ENCODE results near the gene C12orf43.

C12orf43 gene

GRCh38 chr12:120990487-120991055 lies 25.7 kb downstream of the C12orf43 start:
- Histone ChIP-seq H3K4me1 (ENCODE audit: control insufficient read depth, insufficient read depth, low read length, poor library complexity, severe bottlenecking) (no peaks in the 10 kb centered on the region), H3K27ac (ENCODE audit: insufficient read depth, low read length, poor library complexity, severe bottlenecking) (no peak overlapping the region), H3K9me3 (ENCODE audit: control insufficient read depth, low read length) (no peaks in the 10 kb centered on the region), H3K36me3 (ENCODE audit: control insufficient read depth, insufficient read depth, low read length) (no peaks in the 10 kb centered on the region), H3K4me3 (ENCODE audit: insufficient read depth, low read depth, low read length, poor library complexity, severe bottlenecking) (no peak overlapping the region), H3K27me3 (replicated peaks; ENCODE audit: control insufficient read depth, insufficient read depth, low read length, poor library complexity, severe bottlenecking) (no peaks in the 10 kb centered on the region)
- no peak for DNase-seq

- H3K27me3 ChIP-seq (replicated peaks; ENCODE audit: control insufficient read depth, insufficient read depth, low read length, poor library complexity, severe bottlenecking), result no peaks in the 10 kb centered on the region
Observed at GRCh38 chr12:120989687-120990086, 26.6 kb downstream of the C12orf43 start.

GRCh38 chr12:120988658-120989057 lies 27.6 kb downstream of the C12orf43 start:
- H3K9me3 ChIP-seq (ENCODE audit: control insufficient read depth, low read length), result no peaks in the 10 kb centered on the region
- no peaks in the 10 kb centered on the region for H3K4me1 ChIP-seq (ENCODE audit: control insufficient read depth, insufficient read depth, low read length, poor library complexity, severe bottlenecking)
- DNase-seq, result no peak
- no peak overlapping the region for H3K27ac ChIP-seq (ENCODE audit: insufficient read depth, low read length, poor library complexity, severe bottlenecking)
- H3K4me3 ChIP-seq (ENCODE audit: insufficient read depth, low read depth, low read length, poor library complexity, severe bottlenecking), result no peak overlapping the region
- no peaks in the 10 kb centered on the region for H3K27me3 ChIP-seq (replicated peaks; ENCODE audit: control insufficient read depth, insufficient read depth, low read length, poor library complexity, severe bottlenecking)
- no peaks in the 10 kb centered on the region for H3K36me3 ChIP-seq (ENCODE audit: control insufficient read depth, insufficient read depth, low read length)

More at GRCh38 chr12:120989687-120990086, 26.6 kb downstream of the C12orf43 start:
- no peaks in the 10 kb centered on the region for H3K4me1 ChIP-seq (ENCODE audit: control insufficient read depth, insufficient read depth, low read length, poor library complexity, severe bottlenecking)
- no peaks in the 10 kb centered on the region for H3K36me3 ChIP-seq (ENCODE audit: control insufficient read depth, insufficient read depth, low read length)
- no peak for DNase-seq
- no peak overlapping the region for H3K27ac ChIP-seq (ENCODE audit: insufficient read depth, low read length, poor library complexity, severe bottlenecking)
- no peak overlapping the region for H3K4me3 ChIP-seq (ENCODE audit: insufficient read depth, low read depth, low read length, poor library complexity, severe bottlenecking)
- H3K9me3 ChIP-seq (ENCODE audit: control insufficient read depth, low read length), result no peaks in the 10 kb centered on the region

- H3K4me3 ChIP-seq (ENCODE audit: insufficient read depth, low read depth, low read length, poor library complexity, severe bottlenecking), result no peak overlapping the region
- no peaks in the 10 kb centered on the region for H3K9me3 ChIP-seq (ENCODE audit: control insufficient read depth, low read length)
- DNase-seq, result no peak
- no peaks in the 10 kb centered on the region for H3K27me3 ChIP-seq (replicated peaks; ENCODE audit: control insufficient read depth, insufficient read depth, low read length, poor library complexity, severe bottlenecking)
- H3K4me1 ChIP-seq (ENCODE audit: control insufficient read depth, insufficient read depth, low read length, poor library complexity, severe bottlenecking), result no peaks in the 10 kb centered on the region
- H3K36me3 ChIP-seq (ENCODE audit: control insufficient read depth, insufficient read depth, low read length), result no peaks in the 10 kb centered on the region
- no peak overlapping the region for H3K27ac ChIP-seq (ENCODE audit: insufficient read depth, low read length, poor library complexity, severe bottlenecking)
Observed at GRCh38 chr12:120988234-120988633, 28.1 kb downstream of the C12orf43 start.

GRCh38 chr12:120984351-120984898 lies 31.9 kb downstream of the C12orf43 start:
- Histone ChIP-seq H3K4me3 (ENCODE audit: insufficient read depth, low read depth, low read length, poor library complexity, severe bottlenecking) (no peak overlapping the region), H3K27me3 (replicated peaks; ENCODE audit: control insufficient read depth, insufficient read depth, low read length, poor library complexity, severe bottlenecking) (no peaks in the 10 kb centered on the region), H3K4me1 (ENCODE audit: control insufficient read depth, insufficient read depth, low read length, poor library complexity, severe bottlenecking) (no peaks in the 10 kb centered on the region), H3K9me3 (ENCODE audit: control insufficient read depth, low read length) (no peaks in the 10 kb centered on the region), H3K36me3 (ENCODE audit: control insufficient read depth, insufficient read depth, low read length) (no peaks in the 10 kb centered on the region), H3K27ac (ENCODE audit: insufficient read depth, low read length, poor library complexity, severe bottlenecking) (no peak overlapping the region)
- DNase-seq, result no peak

GRCh38 chr12:120983759-120984158 lies 32.5 kb downstream of the C12orf43 start:
- Histone ChIP-seq H3K4me1 (ENCODE audit: control insufficient read depth, insufficient read depth, low read length, poor library complexity, severe bottlenecking) (no peaks in the 10 kb centered on the region), H3K27ac (ENCODE audit: insufficient read depth, low read length, poor library complexity, severe bottlenecking) (no peak overlapping the region), H3K36me3 (ENCODE audit: control insufficient read depth, insufficient read depth, low read length) (no peaks in the 10 kb centered on the region), H3K4me3 (ENCODE audit: insufficient read depth, low read depth, low read length, poor library complexity, severe bottlenecking) (no peak overlapping the region), H3K27me3 (replicated peaks; ENCODE audit: control insufficient read depth, insufficient read depth, low read length, poor library complexity, severe bottlenecking) (no peaks in the 10 kb centered on the region), H3K9me3 (ENCODE audit: control insufficient read depth, low read length) (no peaks in the 10 kb centered on the region)
- DNase-seq, result no peak

- H3K4me1 ChIP-seq (ENCODE audit: control insufficient read depth, insufficient read depth, low read length, poor library complexity, severe bottlenecking), result no peaks in the 10 kb centered on the region
- no peak overlapping the region for H3K4me3 ChIP-seq (ENCODE audit: insufficient read depth, low read depth, low read length, poor library complexity, severe bottlenecking)
- no peak overlapping the region for H3K27ac ChIP-seq (ENCODE audit: insufficient read depth, low read length, poor library complexity, severe bottlenecking)
- no peaks in the 10 kb centered on the region for H3K27me3 ChIP-seq (replicated peaks; ENCODE audit: control insufficient read depth, insufficient read depth, low read length, poor library complexity, severe bottlenecking)
- no peaks in the 10 kb centered on the region for H3K36me3 ChIP-seq (ENCODE audit: control insufficient read depth, insufficient read depth, low read length)
- no peak for DNase-seq
- no peaks in the 10 kb centered on the region for H3K9me3 ChIP-seq (ENCODE audit: control insufficient read depth, low read length)
Observed at GRCh38 chr12:120982659-120983058, 33.6 kb downstream of the C12orf43 start.

GRCh38 chr12:120981407-120981941 lies 34.8 kb downstream of the C12orf43 start:
- H3K9me3 ChIP-seq (ENCODE audit: control insufficient read depth, low read length), result no peaks in the 10 kb centered on the region
- no peaks in the 10 kb centered on the region for H3K4me1 ChIP-seq (ENCODE audit: control insufficient read depth, insufficient read depth, low read length, poor library complexity, severe bottlenecking)
- DNase-seq, result no peak
- H3K4me3 ChIP-seq (ENCODE audit: insufficient read depth, low read depth, low read length, poor library complexity, severe bottlenecking), result no peak overlapping the region
- no peak overlapping the region for H3K27ac ChIP-seq (ENCODE audit: insufficient read depth, low read length, poor library complexity, severe bottlenecking)
- no peaks in the 10 kb centered on the region for H3K36me3 ChIP-seq (ENCODE audit: control insufficient read depth, insufficient read depth, low read length)
- H3K27me3 ChIP-seq (replicated peaks; ENCODE audit: control insufficient read depth, insufficient read depth, low read length, poor library complexity, severe bottlenecking), result no peaks in the 10 kb centered on the region

- no peak overlapping the region for H3K4me3 ChIP-seq (ENCODE audit: insufficient read depth, low read depth, low read length, poor library complexity, severe bottlenecking)
- DNase-seq, result no peak
Observed at GRCh38 chr12:120980800-120981368, 35.4 kb downstream of the C12orf43 start.

More at GRCh38 chr12:120980800-120981368, 35.4 kb downstream of the C12orf43 start:
- Histone ChIP-seq H3K36me3 (ENCODE audit: control insufficient read depth, insufficient read depth, low read length) (no peaks in the 10 kb centered on the region), H3K27me3 (replicated peaks; ENCODE audit: control insufficient read depth, insufficient read depth, low read length, poor library complexity, severe bottlenecking) (no peaks in the 10 kb centered on the region), H3K9me3 (ENCODE audit: control insufficient read depth, low read length) (no peaks in the 10 kb centered on the region), H3K4me1 (ENCODE audit: control insufficient read depth, insufficient read depth, low read length, poor library complexity, severe bottlenecking) (no peaks in the 10 kb centered on the region), H3K27ac (ENCODE audit: insufficient read depth, low read length, poor library complexity, severe bottlenecking) (no peak overlapping the region)

Data from effector memory CD4-positive, alpha-beta T cell (primary cell).